ENCODE data around the gene PPL. TPM values are rescaled to one million over a fixed set of nuclear protein-coding genes. Genes with fewer than 3 reads are reported as not detected.

PPL gene
- total and polyA plus RNA-seq, 2 experiments from 2014 or later = 8.4 to 10.8 TPM

- no peak for DNase-seq (ENCODE audit: low read depth in 1 of 2, low spot score in 1 of 2)
- H3K36me3 ChIP-seq = peaks cover 41% of the 10 kb centered on the region
- H3K9me3 ChIP-seq (ENCODE audit: low read depth) = no peaks in the 10 kb centered on the region
- no peak overlapping the region for H3K4me3 ChIP-seq
- H3K4me1 ChIP-seq (ENCODE audit: low read depth) = peaks cover 9% of the 10 kb centered on the region
- no peaks in the 10 kb centered on the region for H3K27me3 ChIP-seq
- TF ChIP-seq CTCF (IDR thresholded peaks at IDR 0.05; ENCODE audit: low read depth, low read length) = no peak
- H3K27ac ChIP-seq = peak overlapping the region; percentile 48
These were observed 53.4 kb downstream of the PPL start for GRCh38 chr16:4883501-4883900.

GRCh38 chr16:4882633-4883285 lies 54.2 kb downstream of the PPL start:
- TF ChIP-seq CTCF (IDR thresholded peaks at IDR 0.05; ENCODE audit: low read depth, low read length) = no peak
- Histone ChIP-seq H3K9me3 (ENCODE audit: low read depth) (no peaks in the 10 kb centered on the region), H3K27ac (peak overlapping the region; percentile 48), H3K4me1 (ENCODE audit: low read depth) (peaks cover 9% of the 10 kb centered on the region), H3K4me3 (no peak overlapping the region), H3K36me3 (peaks cover 48% of the 10 kb centered on the region), H3K27me3 (no peaks in the 10 kb centered on the region)
- DNase-seq (ENCODE audit: low read depth in 1 of 2, low spot score in 1 of 2) = peak; percentile 34 to 63

- Histone ChIP-seq H3K27ac (peak overlapping the region; percentile 48), H3K36me3 (peaks cover 51% of the 10 kb centered on the region), H3K4me3 (no peak overlapping the region), H3K4me1 (ENCODE audit: low read depth) (peaks cover 9% of the 10 kb centered on the region), H3K27me3 (no peaks in the 10 kb centered on the region), H3K9me3 (ENCODE audit: low read depth) (no peaks in the 10 kb centered on the region)
- peak in 1 of 2 donors; percentile 72 for DNase-seq (ENCODE audit: low read depth in 1 of 2, low spot score in 1 of 2)
- TF ChIP-seq CTCF (IDR thresholded peaks at IDR 0.05; ENCODE audit: low read depth, low read length) = no peak
These were observed 54.8 kb downstream of the PPL start for GRCh38 chr16:4882000-4882632.

GRCh38 chr16:4880006-4880580 lies 56.9 kb downstream of the PPL start:
- Histone ChIP-seq H3K9me3 (ENCODE audit: low read depth) (no peaks in the 10 kb centered on the region), H3K36me3 (peaks cover 47% of the 10 kb centered on the region), H3K27ac (no peak overlapping the region), H3K4me1 (ENCODE audit: low read depth) (peaks cover 9% of the 10 kb centered on the region), H3K27me3 (no peaks in the 10 kb centered on the region), H3K4me3 (no peak overlapping the region)
- DNase-seq (ENCODE audit: low read depth in 1 of 2, low spot score in 1 of 2) = no peak
- TF ChIP-seq CTCF (IDR thresholded peaks at IDR 0.05; ENCODE audit: low read depth, low read length) = no peak

GRCh38 chr16:4879049-4879448 lies 57.9 kb downstream of the PPL start:
- Histone ChIP-seq H3K4me1 (ENCODE audit: low read depth) (peaks cover 9% of the 10 kb centered on the region), H3K27ac (no peak overlapping the region), H3K9me3 (ENCODE audit: low read depth) (no peaks in the 10 kb centered on the region), H3K27me3 (no peaks in the 10 kb centered on the region), H3K4me3 (no peak overlapping the region), H3K36me3 (peaks cover 46% of the 10 kb centered on the region)
- TF ChIP-seq CTCF (IDR thresholded peaks at IDR 0.05; ENCODE audit: low read depth, low read length) = no peak
- no peak for DNase-seq (ENCODE audit: low read depth in 1 of 2, low spot score in 1 of 2)
